HG02678 (cell line): ENCODE data around the gene PLCB2.

Source experiments
- ATAC-seq: cut with Tn5 transposase; IDR thresholded peaks from one replicate; pipeline ENCODE4 v1.9.1; 2021; ENCODE audit warnings: mild to moderate bottlenecking, moderate library complexity; ENCODE audit not compliant: unreplicated experiment

PLCB2 gene

DNA sequence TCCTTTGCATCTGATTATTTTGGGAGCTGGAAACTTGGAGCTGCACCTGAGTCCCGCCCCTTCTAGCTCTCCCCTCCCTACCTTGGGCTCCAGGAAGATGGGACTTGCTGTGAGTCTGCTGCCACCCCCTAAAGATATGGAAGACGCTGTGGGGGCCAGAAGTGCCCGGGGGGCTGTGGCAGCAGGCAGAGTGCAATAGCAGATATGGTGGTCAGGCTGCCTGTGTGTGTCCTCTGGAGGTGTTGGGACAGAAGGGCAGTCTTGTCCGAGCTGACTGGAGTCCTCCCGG, 68.4 kb downstream of the PLCB2 start:
- no peak for ATAC-seq

- no peak for ATAC-seq
These were observed 69.0 kb downstream of the PLCB2 start, which contains the start of gene PAK6 for GRCh38 chr15:40238532-40239403. Gene PAK6 (plus strand): TSS chr15:40239063. CDS start chr15:40264786, 25,723 bp downstream.
